A549 (cell line): ENCODE measurements around the gene TM4SF18.
A peak's percentile ranks its signal among the peaks of the same experiment; 100 is the strongest.

Source experiments
- CBX2 ChIP-seq: fragments of 200-600 bp; sonication (generic); IDR thresholded peaks from 2 replicates; pipeline ENCODE4 v1.6.1; 2016; ENCODE audit warnings: low read depth, mild to moderate bottlenecking, borderline replicate concordance
- CTCF ChIP-seq: fragments of >200 bp; sonication (Bioruptor Twin); formaldehyde crosslinking; IDR thresholded peaks from 3 replicates; pipeline ENCODE4 v1.5.1; 2016
- E2F6 ChIP-seq: IDR thresholded peaks from 2 replicates; pipeline ENCODE4 v1.6.1; 2012; ENCODE audit warnings: low read depth, borderline replicate concordance
- JUNB ChIP-seq: fragments of >200 bp; sonication (Bioruptor Twin); formaldehyde crosslinking; IDR thresholded peaks from 2 replicates; pipeline ENCODE4 v1.6.1; 2016
- KDM1A ChIP-seq: fragments of 200-600 bp; sonication (generic); IDR thresholded peaks from 2 replicates; pipeline ENCODE4 v1.6.1; 2016; ENCODE audit warnings: low read depth, mild to moderate bottlenecking
- MAX ChIP-seq: IDR thresholded peaks from 2 replicates; pipeline ENCODE4 v1.6.1; 2012
- MAZ ChIP-seq: fragments of 150-350 bp; IDR thresholded peaks from 2 replicates; pipeline ENCODE4 v1.6.1; 2014; ENCODE audit warnings: antibody characterized with exemption, low read depth, low read length, borderline replicate concordance
- NR3C1 ChIP-seq: fragments of >200 bp; sonication (Bioruptor Twin); formaldehyde crosslinking; IDR thresholded peaks from 3 replicates; pipeline ENCODE4 v1.6.1; 2017
- POLR2A ChIP-seq: IDR thresholded peaks from 2 replicates; pipeline ENCODE4 v1.6.1; 2012; ENCODE audit warnings: mild to moderate bottlenecking, low read length
- TF ChIP-seq, protein P1 (sequence below): fragments of 450-650 bp; IDR thresholded peaks from 2 replicates; pipeline ENCODE4 v1.6.1; 2014; ENCODE audit warnings: antibody characterized with exemption

GRCh38 chr3:149291178-149291577, 42.3 kb downstream of the TM4SF18 start:
- no peak for TF ChIP-seq POLR2A
- peak; percentile 42; the same call in 1 of the 3 replicates for TF ChIP-seq CTCF
- no peak for TF ChIP-seq E2F6
- no peak for TF ChIP-seq KDM1A
- TF ChIP-seq, protein P1, sequence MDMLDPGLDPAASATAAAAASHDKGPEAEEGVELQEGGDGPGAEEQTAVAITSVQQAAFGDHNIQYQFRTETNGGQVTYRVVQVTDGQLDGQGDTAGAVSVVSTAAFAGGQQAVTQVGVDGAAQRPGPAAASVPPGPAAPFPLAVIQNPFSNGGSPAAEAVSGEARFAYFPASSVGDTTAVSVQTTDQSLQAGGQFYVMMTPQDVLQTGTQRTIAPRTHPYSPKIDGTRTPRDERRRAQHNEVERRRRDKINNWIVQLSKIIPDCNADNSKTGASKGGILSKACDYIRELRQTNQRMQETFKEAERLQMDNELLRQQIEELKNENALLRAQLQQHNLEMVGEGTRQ: no peak
- TF ChIP-seq MAZ: no peak
- TF ChIP-seq MAX: no peak
- TF ChIP-seq NR3C1: no peak
- TF ChIP-seq JUNB: no peak
- TF ChIP-seq CBX2: no peak
